Measurements from ENCODE around the gene KCNQ5.

KCNQ5 gene

GRCh38 chr6:73078333-73078862 lies 456.5 kb downstream of the KCNQ5 start:
- DNase-seq, result no peak

DNA sequence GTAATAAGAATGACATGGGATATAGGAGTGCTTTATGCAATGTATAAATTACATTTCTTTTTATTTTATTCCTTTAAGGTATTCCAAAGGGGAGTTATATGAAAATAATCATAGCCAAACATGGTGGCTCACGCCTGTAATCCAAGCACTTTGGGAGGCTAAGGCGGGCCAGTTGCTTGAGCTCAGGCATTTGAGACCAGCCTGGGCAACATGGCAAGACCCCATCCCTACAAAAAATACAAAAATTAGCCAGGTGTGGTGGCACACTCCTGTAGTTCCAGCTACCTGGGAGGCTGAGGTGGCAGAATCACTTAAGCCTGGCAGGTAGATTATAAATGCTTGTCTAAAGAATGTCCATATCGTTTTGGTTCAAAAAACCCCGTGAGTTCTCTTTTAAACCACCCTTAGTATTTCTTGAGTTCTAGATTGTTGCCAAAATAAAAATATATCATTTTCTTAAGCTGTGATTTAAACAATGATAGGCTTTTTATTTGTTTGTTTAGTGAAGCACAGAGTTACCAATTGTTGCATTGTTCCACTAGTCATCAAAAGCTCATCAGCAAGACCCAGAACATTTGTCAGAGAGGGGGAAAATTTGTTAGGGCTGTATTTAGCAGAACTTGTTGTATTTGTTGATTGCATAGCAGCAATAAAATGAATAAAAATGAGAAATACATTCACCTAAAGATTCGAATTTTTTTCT lies 457.2 kb downstream of the KCNQ5 start:
- no peak for DNase-seq

DNA sequence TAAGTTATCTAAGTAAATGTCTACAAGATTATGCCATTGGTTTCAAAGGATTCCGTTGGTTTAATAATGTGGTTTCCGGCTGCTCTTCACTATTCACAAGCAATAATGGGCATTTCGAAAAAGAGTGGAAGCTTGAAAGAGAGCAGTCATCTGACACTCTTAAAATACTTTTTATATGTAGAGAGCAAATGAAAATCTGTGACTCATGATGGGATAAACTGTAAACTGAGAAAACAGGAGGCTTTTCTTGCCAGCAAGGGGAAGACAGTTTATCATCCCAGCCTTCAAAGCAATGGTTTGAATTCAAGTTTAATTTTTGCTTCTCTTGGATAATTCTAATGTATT lies 457.7 kb downstream of the KCNQ5 start:
- no peak for DNase-seq

GRCh38 chr6:73079978-73080377 lies 458.1 kb downstream of the KCNQ5 start:
- DNase-seq, result no peak

DNA sequence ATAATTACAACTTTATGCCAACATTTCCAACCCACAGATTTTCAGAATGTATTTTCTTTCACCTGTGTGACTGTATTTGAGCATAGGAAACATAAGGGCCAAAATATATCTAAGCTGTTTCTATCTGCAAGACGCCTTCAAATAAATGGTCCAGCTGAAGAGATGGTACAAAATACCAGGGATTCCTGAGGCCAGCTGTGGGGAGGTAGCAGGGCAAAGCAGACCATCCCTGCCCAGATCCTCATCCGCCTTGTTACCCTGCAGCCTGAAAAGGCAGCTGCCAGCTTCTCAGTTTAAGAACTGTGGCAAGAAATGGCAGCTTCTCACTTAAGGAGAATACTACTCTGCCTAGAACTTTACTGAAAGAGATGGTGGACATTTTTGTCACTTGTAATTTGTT lies 460.1 kb downstream of the KCNQ5 start:
- no peak for DNase-seq

DNA sequence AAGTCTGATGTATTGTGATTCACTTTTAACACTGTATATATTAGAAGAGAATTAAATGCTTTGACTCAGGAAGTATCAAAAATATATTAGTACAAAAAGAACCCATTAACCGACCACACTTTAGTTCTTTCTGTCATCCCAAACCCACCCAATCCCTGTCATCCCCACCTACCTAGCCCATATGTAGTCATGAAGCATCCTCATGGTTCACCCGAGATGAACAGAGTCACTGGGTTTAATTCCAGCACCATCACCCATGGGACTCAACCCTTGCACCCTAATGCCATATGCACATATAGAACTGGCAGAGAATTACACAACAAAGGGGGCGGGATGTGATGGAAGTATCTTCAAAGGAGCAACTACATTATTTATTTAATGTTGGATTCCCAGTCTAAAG lies 462.0 kb downstream of the KCNQ5 start:
- DNase-seq, result no peak

- no peak for DNase-seq
These were observed 463.6 kb downstream of the KCNQ5 start for GRCh38 chr6:73085443-73085871.

- DNase-seq, result no peak
These were observed 464.9 kb downstream of the KCNQ5 start for GRCh38 chr6:73086726-73087125.

DNA sequence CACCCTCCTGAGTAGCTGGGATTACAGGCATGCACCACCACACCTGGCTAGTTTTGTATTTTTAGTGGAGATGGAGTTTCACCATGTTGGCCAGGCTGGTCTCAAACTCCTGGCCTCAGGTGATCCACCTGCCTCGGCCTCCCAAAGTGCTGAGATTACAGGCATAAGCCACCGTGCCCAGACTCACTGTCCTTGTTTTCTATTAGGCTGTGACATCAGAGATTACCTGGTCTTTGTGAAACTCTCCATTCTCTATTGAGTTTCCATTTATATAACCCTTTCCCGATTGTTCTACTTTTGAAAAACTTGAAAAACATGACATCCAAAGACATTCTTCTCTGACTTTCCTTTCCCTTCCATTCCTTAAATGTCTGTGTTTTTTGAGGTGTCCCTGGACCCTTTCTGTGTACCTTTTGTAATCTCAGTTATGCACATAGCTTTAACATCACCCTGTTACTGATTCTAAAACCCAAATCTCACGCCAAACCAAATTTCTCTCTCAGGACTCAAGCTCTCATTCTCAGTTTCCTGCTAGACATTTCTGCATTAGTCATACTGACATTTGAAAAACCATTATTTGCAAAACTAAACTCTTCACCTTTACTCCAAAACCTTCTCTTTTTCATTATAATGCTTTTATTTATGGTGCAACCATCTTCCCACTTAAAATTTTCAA lies 466.4 kb downstream of the KCNQ5 start:
- no peak for DNase-seq

- no peak for DNase-seq
These were observed 483.1 kb downstream of the KCNQ5 start for GRCh38 chr6:73104921-73105320.

- no peak for DNase-seq
These were observed 485.2 kb downstream of the KCNQ5 start for GRCh38 chr6:73107016-73107415.

DNA sequence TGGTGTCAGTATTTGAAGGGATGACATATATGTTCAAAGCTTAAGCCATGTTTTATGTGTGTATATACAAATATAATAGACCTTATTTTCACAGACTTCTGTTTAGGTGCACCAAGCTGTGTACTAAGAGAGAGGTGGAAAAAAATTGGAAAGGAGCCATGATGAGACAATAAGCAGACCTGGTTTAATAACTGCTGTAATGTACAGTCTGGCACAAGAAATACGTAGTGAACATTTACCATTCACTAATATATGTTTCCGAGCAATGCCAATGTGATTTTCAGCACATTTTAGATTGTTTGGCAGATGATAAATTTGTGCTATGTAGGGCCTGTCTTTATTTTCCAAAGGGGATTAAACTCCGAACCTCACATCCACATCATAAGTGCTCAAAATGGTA lies 487.1 kb downstream of the KCNQ5 start:
- no peak for DNase-seq

DNA sequence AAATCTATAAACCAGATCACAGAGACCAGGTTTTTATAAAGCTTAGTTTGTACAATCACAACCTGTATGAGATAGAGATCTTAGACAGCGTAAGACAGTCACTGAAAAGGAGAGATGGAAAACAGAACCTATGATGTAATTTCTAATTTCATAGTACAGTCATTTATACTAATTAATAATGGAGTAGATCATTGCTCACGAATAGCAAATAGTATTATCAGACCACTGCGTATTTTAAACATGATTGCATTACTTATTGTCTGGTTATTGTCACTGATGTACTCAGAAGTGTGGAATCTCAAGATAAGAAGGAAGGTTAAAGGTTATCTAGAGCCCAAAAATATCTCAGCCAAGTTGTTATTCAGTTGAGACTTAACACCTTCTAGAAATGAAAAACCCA lies 487.8 kb downstream of the KCNQ5 start:
- no peak for DNase-seq

DNA sequence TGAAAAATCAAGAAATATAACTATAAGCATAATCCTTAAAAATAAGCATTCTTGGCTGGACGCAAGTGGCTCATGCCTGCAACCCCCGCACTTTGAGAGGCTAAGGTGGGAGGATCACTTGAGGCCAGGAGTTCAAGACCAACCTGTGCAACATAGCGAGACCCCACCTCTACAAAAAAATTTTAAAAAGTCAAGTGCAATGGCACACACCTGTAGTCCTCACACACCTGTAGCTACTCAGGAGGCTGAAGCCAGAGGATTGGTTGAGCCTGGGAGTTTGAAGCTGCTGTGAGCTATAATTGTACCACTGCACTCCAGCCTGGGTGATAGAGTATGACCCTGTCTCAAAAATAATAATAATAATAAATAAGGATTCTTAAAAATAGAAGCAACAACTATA lies 494.5 kb downstream of the KCNQ5 start:
- DNase-seq, result no peak

GRCh38 chr6:73121421-73121993 lies 499.6 kb downstream of the KCNQ5 start:
- DNase-seq, result no peak

GRCh38 chr6:73123632-73124329 lies 501.9 kb downstream of the KCNQ5 start:
- DNase-seq, result no peak

DNA sequence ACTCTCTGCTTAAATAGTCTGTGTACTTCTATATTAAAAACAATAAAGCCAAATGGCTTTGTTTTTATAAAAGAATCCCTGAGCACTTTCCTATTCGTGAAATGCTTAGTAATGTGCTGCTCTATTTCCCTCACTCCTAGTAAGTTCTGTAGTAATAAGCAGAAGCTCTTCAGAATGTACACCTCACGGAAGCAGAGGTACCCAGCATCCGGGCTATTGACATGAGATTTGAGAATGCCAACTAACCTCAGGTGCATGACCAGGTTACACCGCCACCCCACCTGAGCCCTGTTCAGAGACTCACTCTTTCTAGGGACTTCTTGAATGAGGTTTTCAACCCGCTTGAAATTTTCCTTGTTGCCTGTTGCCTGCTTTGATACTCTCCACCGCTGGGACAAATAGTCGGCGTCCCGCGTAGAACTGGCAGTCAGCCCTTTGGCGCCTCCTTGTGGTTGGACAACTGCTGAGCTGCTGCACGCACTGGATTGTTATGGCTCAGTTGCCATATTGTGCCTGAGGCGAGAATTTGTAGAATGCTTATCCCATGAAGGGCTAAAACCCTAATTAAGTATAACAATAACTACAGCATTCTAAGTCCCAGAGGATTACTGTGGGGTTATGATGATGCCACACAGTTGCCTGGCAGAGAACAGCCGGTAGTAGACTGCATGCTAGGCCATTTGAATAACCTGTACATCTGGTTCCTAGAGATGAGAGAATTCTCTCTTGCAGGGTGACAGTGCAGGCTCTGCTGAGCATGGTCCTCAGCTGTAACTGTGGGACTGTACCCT lies 508.0 kb downstream of the KCNQ5 start:
- peak; percentile 15 to 33 for DNase-seq

- DNase-seq, result no peak
These were observed 509.8 kb downstream of the KCNQ5 start for GRCh38 chr6:73131706-73132105.

DNA sequence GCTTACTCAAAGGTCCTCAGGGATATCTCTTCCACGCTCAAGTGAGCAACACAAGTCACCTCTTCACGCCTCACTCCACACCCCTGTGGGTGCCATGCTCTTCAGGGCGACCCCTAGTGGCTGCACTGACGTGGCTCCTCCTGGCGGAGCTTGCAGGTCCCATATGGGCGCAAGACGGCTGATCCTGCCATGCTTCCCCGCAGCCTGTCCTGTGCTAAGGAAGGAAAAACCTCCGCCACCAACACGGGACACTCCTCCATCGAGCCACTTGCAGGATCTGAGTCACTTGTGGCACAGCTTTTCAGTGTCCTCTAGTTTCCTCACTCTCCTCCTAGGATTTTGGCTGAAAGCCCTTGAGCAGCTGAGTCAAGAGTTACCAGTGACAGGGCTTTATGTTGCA lies 512.7 kb downstream of the KCNQ5 start:
- DNase-seq, result no peak

- no peak for DNase-seq
These were observed 518.0 kb downstream of the KCNQ5 start for GRCh38 chr6:73139681-73140383.

DNA sequence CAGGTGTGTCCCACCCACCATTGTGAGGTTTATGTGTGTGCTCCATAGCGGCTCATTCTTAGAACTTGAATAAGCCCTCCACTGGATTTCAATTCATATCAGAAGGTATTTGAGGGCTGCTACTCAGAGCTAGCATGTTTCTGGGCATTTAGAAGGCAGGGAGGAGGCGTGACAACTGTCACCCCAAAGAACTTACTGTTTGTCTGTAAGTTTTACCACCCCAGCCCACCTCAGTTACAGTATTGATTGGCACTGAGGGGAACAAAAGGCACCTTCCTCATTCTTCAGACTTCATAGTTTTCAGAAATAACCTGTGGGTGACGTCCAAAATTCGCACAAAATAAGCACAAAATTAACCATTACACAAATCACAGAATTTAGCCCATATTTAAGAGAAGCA lies 521.7 kb downstream of the KCNQ5 start:
- DNase-seq, result no peak

DNA sequence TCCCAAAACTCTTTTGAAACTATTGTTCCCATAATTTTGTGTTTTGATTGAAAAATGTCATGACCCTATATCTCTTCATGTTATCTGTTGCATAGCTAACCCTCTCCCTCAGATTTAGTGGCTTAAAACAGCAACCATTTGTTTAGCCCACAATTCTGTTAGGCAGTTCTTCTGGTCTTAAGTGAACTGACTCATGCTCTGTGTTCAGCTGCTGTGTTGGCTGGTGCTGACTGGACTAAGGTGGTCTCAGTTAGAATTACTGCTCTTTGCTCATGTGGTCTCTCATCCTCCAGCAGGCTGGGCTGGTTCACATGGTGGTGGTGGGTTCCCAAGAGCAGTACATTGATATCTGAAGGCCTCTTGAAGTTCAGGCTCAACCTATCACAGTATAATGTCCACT lies 522.7 kb downstream of the KCNQ5 start:
- DNase-seq, result no peak
